Osteoblast (primary cell): ENCODE results near the gene SPOP. TPM values are rescaled to one million over a fixed set of nuclear protein-coding genes. Genes with fewer than 3 reads are reported as not detected.

ENCODE experiments used
- DNase-seq: peaks from one replicate; pipeline ENCODE4 v3.0.0; 2011; ENCODE audit warnings: low spot score, mixed read lengths; ENCODE audit not compliant: insufficient read length; ENCODE audit errors: missing footprints
- H2AFZ ChIP-seq: 2 replicates; pipeline ENCODE4 v1.6.0; 2011; ENCODE audit warnings: mild to moderate bottlenecking, low read length
- H3K27ac ChIP-seq: 2 replicates; pipeline ENCODE4 v1.5.1; 2011; ENCODE audit warnings: mild to moderate bottlenecking, low read depth, low read length, moderate library complexity
- H3K27me3 ChIP-seq: 2 replicates; pipeline ENCODE4 v1.6.0; 2012; ENCODE audit warnings: mild to moderate bottlenecking, control low read depth, inconsistent platforms, low read length, moderate library complexity; ENCODE audit not compliant: insufficient read depth
- H3K36me3 ChIP-seq: 2 replicates; pipeline ENCODE4 v1.5.1; 2011; ENCODE audit warnings: mild to moderate bottlenecking, low read length, control low read depth, moderate library complexity; ENCODE audit not compliant: insufficient read depth
- H3K4me1 ChIP-seq: 2 replicates; pipeline ENCODE4 v1.5.1; 2011; ENCODE audit warnings: mild to moderate bottlenecking, low read length, control low read depth, moderate library complexity; ENCODE audit not compliant: insufficient read depth
- H3K4me2 ChIP-seq: 2 replicates; pipeline ENCODE4 v1.6.0; 2011; ENCODE audit warnings: mild to moderate bottlenecking, low read length; ENCODE audit not compliant: insufficient read depth
- H3K4me3 ChIP-seq: fragments of 200-600 bp; sonication (generic); 3 replicates; pipeline ENCODE4 v1.5.1; 2012; ENCODE audit warnings: mild to moderate bottlenecking, low read length, inconsistent platforms; ENCODE audit not compliant: insufficient read depth
- H3K79me2 ChIP-seq: 2 replicates; pipeline ENCODE4 v1.6.0; 2012; ENCODE audit warnings: mild to moderate bottlenecking, low read length, control low read depth, inconsistent platforms; ENCODE audit not compliant: insufficient read depth
- H3K9me3 ChIP-seq: 2 replicates; pipeline ENCODE4 v1.5.1; 2011; ENCODE audit warnings: low read depth, low read length, control low read depth
- H4K20me1 ChIP-seq: 2 replicates; pipeline ENCODE4 v1.6.0; 2012; ENCODE audit warnings: mild to moderate bottlenecking, low read length, control low read depth; ENCODE audit not compliant: insufficient read depth
- CTCF ChIP-seq: IDR thresholded peaks from 2 replicates; pipeline ENCODE4 v1.5.1; 2011; ENCODE audit warnings: mild to moderate bottlenecking, low read depth, low read length, moderate library complexity; ENCODE audit errors: extremely low read depth
- total RNA-seq: library from RNA; depleted of rRNA; stranded (reverse); fragments of >200 nt; gene quantifications from 2 replicates; pipeline ENCODE4 v1.2.3, GENCODE V29; 2012

SPOP gene
- total RNA-seq, 1 donor = 55.7 TPM

GRCh38 chr17:49700960-49701359 is 23.1 kb upstream of the SPOP start:
- no peaks in the 10 kb centered on the region for H3K9me3 ChIP-seq
- TF ChIP-seq CTCF = no peak
- peaks cover 2% of the 10 kb centered on the region for H4K20me1 ChIP-seq
- H3K4me3 ChIP-seq = no peak overlapping the region
- H3K27me3 ChIP-seq = no peaks in the 10 kb centered on the region
- H3K36me3 ChIP-seq = peaks cover 55% of the 10 kb centered on the region
- H3K79me2 ChIP-seq = peaks cover 5% of the 10 kb centered on the region
- no peak for DNase-seq
- peaks cover 6% of the 10 kb centered on the region for H3K4me1 ChIP-seq
- H3K4me2 ChIP-seq = no peak overlapping the region
- H3K27ac ChIP-seq = no peak overlapping the region
- no peak overlapping the region for H2AFZ ChIP-seq

- Histone ChIP-seq H3K4me1 (peaks cover 14% of the 10 kb centered on the region), H3K4me2 (no peak overlapping the region), H4K20me1 (peaks cover 2% of the 10 kb centered on the region), H3K4me3 (no peak overlapping the region), H3K27ac (no peak overlapping the region), H3K9me3 (no peaks in the 10 kb centered on the region), H3K36me3 (peaks cover 46% of the 10 kb centered on the region), H3K79me2 (no peaks in the 10 kb centered on the region), H2AFZ (no peak overlapping the region), H3K27me3 (no peaks in the 10 kb centered on the region)
- TF ChIP-seq CTCF = no peak
- no peak for DNase-seq
These were observed 22.2 kb upstream of the SPOP start for GRCh38 chr17:49699966-49700575.

- Histone ChIP-seq H3K4me2 (no peak overlapping the region), H3K4me3 (no peak overlapping the region), H3K27me3 (no peaks in the 10 kb centered on the region), H2AFZ (no peak overlapping the region), H3K4me1 (peaks cover 18% of the 10 kb centered on the region), H3K36me3 (peaks cover 27% of the 10 kb centered on the region), H3K27ac (no peak overlapping the region), H3K9me3 (no peaks in the 10 kb centered on the region), H3K79me2 (no peaks in the 10 kb centered on the region), H4K20me1 (no peaks in the 10 kb centered on the region)
- DNase-seq = no peak
- TF ChIP-seq CTCF = no peak
These were observed 20.1 kb upstream of the SPOP start for GRCh38 chr17:49698005-49698404.

- no peaks in the 10 kb centered on the region for H3K9me3 ChIP-seq
- TF ChIP-seq CTCF = no peak
- no peak for DNase-seq
- no peaks in the 10 kb centered on the region for H3K27me3 ChIP-seq
- H3K4me1 ChIP-seq = peaks cover 28% of the 10 kb centered on the region
- H3K4me2 ChIP-seq = peak overlapping the region; percentile 19
- no peaks in the 10 kb centered on the region for H3K79me2 ChIP-seq
- H3K27ac ChIP-seq = no peak overlapping the region
- H3K4me3 ChIP-seq = no peak overlapping the region
- H4K20me1 ChIP-seq = no peaks in the 10 kb centered on the region
- peaks cover 10% of the 10 kb centered on the region for H3K36me3 ChIP-seq
- peak overlapping the region; percentile 76 for H2AFZ ChIP-seq
These were observed 18.4 kb upstream of the SPOP start for GRCh38 chr17:49696233-49696761.
